Measurements from ENCODE around the gene RAB26.

Gene RAB26

DNA sequence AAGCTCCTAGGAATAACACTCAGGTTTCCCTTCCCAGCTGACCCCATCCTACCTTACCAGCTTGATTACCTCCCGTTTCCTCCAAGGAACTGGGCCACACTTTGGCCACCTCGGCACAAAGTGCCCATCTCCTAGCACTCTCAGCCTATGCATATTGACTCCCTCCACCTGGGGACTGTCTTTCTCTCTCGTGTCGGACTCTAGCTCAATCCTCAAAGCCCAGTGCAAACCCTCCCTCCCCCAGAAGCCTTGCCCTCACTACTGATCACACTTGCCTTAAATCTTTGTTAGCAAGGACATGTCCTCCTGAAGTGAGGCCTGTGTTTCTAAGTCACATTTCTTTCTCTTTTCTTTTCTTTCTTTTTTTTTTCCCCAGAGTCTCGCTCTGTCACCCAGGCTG, 2.6 kb upstream of the RAB26 start:
- DNase-seq, result no peak

DNA sequence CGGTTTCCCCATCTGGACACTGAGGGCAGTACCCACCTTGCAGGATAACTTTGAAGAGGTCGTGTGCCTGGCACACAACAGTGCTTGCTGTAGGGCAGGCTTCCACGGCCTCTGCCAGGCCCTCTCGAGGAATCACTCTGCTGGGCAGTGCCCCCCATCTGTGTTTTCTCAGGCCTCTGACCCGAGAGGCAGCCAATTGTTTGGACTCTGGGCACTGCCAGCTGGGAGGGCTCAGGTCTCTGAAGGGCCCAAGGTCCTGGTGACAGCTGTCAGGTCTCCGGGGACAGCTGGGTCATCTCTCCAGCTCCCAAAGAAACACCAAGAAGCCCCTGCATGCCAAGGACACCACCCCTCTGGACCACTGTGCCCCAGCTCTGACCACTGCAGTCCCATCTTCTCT, 1.0 kb upstream of the RAB26 start:
- DNase-seq, result no peak

DNA sequence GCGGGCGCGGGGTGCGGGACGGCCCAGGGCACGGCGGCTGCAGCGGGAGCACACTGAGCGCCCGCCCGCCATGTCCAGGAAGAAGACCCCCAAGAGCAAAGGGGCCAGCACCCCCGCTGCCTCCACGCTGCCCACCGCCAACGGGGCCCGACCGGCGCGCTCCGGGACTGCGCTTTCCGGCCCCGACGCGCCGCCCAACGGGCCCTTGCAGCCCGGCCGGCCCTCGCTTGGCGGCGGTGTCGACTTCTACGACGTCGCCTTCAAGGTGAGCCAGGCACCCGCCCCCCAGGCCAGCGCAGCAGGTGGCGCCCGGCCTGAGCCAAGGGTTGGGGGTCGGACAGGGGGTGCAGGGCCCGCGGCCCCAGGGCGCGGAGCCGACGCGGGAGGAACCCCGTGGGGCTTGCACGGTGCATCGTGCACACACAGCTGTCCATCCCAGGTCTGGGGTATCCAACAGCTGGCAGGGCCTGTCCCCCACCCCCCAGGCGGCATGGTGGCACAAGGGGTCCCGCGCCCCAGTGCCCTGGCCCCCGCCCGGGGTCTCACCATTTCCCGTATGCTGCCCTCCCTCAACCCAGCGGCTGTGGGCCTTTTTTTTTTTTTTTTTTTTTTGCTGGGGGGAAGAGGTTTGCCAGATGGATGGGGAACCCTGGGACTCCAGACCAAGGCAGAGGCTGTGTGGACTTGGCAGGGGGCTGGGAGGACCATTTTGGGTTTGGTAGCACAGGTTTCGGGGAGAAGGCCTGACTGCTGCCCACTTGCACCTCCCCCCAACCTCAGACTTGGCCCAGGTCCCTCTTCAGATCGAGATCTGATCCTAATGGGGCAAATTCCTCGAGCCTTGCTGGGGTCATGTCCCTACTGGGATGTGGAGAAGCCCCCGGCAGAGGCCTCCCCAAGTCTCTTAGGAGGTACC, 547 bp downstream of the RAB26 start:
- no peak for DNase-seq

DNA sequence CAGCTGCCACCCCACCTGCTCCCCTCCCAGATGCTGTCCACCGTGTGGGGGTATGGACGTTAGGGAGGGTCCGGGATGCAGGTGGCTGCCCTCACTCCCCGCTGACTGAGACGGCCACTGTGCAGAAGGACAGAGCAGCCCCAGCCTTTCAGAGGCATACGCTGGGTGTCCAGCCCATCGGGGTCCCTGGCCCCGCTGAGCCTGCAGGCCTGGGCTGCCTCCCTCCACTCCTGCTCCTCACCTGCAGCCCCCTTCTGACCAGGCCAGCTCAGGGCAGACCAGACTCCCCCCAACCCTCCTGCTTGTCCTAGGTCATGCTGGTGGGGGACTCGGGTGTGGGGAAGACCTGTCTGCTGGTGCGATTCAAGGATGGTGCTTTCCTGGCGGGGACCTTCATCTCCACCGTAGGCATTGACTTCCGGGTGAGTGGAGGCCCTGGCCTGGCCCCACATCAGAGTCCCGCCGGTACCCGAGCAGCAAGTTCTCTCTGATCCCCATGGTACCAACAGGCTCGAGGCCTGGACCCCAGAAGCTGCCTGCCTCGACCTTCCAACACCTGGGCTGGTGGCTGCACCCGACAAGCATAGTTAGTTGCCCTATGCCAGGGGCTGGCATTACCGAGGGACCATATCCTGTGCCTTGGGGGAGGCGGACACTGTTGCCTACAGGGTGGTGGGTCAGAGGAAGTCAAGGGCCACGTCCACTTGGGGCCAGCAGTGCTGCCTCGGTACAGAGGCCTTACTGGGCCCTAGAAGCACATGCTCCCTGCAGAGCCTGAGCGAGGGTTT, 1.4 kb downstream of the RAB26 start:
- DNase-seq, result no peak

DNA sequence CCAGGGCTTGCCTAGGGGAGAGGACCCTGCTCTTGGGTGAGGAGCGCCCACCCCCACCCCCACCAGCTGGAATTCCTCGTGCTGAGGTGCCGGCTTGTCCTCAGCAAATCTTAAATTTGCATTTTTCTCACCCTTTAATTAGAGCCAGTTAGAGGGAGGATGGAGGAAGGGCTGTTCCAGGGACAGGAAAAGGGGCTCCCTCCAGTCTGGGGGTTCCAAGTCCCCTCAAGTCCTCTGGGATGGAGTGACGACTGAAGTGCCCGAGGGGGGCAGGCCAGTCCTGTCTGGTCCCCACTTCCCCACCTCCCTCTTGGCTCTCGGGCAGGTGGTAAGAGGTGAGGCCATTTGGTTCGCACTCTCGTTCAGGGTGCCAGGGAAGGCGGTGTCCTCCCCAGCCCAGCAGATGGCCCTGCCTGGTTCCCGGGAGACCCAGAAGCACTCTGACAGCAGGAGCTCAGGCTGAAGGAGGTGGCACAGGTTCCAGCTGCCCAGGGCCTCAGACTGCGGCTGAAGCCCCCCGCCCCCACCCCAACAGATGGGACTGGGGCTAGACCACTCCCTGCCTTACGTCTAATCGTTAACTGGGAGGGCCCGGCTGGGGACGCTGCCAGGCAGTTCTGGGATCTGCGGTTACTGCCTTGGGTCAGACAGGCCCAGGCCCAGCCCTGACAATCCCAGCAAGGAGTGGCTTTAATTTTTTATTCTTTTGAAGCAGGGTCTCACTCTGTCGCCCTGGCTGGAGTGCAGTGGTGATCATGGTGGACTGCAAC, 2.2 kb downstream of the RAB26 start:
- DNase-seq, result no peak

DNA sequence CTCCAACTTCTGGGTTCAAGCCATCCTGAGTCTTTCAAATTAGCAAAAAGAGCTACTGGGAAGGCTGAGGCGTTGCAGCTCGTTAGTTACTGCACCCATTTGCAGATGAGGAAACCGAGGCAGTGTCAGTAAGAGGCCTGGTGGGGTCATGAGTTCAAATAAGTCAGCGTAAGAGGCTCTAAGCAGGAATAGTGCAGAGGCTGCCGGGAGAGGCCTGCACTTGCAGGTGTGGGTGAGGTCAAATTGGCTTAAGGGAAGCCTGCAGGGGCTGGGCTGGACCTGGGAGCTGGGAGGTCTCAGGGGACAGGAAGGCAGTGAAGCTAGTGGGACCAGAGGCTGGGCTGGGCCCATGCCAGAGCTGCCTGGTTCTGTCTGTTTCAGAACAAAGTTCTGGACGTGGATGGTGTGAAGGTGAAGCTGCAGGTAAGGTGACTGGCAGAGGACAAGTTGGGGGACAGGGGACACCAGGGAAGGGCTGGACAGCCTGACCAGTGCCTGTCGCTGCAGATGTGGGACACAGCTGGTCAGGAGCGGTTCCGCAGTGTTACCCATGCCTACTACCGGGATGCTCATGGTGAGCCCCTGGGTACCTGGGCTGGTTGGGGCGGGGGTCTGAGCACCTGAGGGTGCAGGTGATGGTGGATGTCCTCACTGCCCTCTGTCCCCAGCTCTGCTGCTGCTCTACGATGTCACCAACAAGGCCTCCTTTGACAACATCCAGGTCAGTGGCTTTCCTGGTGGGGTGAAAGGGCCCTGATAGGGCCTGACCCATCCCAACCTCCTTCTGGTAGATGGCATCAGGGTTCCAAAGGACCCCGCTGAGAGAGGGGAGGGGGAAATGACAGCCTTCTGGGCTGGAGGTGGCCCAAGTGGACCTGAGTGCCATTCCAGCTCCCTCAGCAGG, 3.0 kb downstream of the RAB26 start:
- DNase-seq, result no peak

DNA sequence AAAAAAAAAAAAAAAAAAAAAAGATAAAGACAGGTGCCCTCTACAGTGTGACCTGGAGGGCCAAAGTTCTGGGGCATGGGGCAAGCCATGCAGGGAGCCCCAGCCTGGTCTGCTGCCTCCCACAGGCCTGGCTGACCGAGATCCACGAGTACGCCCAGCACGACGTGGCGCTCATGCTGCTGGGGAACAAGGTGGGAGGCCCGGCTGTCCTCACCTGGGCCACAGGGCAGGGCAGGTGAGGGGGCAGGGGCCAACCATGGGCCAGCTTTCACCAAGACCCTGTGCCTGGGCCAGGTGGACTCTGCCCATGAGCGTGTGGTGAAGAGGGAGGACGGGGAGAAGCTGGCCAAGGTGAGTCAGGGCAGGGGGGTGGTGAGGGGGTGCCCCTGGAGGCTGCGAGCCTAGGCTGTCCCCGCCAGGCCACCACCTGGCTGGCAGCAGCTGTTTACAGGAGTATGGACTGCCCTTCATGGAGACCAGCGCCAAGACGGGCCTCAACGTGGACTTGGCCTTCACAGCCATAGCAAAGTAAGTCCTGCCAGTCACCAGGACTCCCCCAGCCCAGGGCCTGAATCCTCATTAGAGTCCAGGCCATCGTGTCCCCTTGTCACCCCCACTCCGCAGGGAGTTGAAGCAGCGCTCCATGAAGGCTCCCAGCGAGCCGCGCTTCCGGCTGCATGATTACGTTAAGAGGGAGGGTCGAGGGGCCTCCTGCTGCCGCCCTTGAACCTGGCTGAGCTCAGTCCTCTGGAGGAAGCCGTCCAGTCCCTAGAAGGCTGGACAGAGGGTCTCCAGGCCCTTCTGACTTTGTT, 4.5 kb downstream of the RAB26 start:
- no peak for DNase-seq

DNA sequence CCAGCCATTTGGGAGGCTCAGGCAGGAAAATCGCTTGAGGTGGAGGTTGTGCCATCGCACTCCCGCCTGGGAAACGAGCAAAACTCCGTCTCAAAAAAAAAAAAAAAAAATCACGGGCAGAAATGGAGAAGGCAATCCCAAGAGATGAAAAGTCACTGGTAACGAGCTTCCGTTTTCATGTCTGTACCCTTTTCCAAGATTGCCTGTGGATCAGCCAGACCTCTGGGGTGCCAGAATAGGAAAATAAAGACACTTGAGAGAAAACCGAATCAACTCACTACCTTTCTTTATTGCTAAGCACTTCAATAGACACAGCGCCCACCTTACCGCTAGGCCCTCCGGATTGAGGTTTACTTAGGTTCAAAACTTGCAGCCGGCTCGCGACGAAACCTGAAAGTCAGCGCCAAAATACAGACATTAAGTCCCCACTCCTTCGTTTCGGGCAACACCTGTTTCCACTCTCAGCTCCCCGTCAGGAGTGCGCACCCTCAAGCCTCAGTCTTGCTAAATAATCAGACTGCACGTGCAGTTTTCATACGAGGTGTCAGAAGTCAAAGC, 6.2 kb downstream of the RAB26 start:
- DNase-seq, result no peak

DNA sequence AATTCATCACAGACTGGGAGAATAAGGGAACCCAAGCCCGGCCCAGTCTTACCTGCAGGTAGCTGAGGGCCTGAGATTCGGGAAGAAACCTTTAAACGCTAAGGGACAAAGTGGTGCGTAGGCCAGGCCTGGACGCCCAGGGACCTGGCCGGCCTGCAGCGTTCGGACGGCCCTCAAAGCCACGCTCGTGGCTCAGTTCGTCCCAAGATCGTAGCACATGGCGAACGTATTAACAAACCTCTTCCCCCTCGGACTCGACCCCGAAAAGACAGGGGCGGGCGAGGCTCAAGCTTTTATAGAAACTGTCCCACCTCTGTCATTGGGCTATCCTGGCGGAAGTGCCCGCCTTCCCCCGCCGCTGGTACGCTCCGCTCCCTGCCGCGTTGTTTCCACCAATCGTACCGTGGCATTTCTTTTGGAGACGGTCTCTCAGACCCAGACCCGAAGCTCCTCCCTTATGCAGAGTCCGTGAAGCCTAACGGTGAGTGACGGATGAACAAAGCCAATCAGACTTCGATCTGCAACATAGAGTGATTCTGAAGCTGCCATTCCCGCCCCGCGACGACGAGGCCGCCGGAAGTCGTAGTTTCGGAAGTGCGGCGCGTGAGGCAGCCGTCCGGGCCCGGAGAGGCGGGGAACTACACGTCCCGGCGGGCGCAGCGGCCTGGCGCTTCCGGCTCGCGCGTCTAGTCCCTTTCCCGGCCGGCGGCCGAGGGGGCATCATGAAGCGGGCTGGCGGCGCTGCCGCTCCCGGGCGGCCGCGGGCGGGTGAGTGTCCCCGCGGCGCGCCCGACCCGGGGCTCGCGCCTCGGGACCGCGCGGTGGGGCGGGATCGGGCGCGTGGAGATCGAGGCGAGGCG, 6.9 kb downstream of the RAB26 start, which contains the start of gene TRAF7:
TRAF7 (plus strand) TSS at position 692 of the 860 bp plus-strand sequence. CDS start 8,139 bp downstream, outside the sequence.
- peak; percentile 93 for DNase-seq

DNA sequence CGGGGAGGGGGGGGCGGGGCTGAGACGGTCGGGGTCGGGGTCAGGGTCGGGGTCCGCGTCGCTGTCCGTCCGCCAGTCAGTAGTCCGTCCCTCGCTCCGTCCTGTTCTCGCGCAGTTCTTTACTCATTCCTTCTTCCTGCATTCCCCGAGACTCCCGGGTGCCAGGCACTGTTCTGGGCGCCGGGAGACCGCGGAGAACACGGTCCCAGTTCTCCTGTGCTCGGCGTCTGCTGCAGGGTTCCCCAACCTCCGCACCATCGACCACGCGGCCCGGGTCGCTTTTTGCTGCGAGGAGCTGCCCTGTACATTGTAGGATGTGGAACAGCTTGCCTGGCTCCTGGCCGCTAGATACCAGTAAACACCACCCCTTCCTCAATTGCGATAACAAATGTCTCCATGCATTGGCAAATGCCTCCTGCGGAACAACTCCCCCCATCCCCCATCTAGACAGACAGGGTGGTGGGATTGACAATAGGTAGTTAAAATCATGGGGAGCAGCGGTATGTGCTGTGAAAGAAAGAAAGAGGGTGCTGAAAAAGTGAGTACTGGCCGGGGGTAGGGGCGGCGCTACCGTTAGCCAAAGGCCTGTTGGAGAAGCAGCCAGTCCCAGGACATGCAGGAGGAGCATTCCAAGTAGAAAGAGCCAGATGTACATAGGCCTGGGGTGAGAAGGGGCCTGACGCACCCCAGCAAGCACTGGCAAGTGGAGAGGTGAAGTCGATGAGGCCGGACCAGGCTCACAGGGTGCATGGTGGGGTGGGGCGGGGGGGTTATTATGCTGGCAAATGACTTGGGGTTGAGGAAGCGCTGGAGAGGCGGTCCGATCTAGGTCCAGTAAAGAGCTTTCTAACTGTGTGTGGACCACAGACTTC, 7.8 kb downstream of the RAB26 start:
- no peak for DNase-seq

DNA sequence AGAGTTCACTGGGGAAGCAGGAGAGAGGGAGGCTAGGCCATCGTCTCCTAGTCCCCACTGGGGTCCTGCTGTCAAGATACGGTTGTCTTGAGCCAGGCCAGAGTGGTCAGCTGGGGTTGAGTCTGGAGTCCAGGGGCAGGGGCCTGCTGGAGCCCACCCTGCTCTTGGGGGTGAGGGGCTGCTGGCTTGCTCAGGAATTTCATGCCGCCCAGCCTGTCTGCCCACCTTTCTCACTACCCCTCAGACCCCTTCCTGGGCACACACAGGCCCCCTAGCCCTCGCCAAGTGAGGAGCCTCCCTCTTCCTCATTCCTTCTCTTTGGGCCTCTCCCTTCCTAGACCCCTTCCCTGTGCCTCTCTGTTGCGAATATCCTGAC, 8.4 kb downstream of the RAB26 start:
- DNase-seq, result no peak

DNA sequence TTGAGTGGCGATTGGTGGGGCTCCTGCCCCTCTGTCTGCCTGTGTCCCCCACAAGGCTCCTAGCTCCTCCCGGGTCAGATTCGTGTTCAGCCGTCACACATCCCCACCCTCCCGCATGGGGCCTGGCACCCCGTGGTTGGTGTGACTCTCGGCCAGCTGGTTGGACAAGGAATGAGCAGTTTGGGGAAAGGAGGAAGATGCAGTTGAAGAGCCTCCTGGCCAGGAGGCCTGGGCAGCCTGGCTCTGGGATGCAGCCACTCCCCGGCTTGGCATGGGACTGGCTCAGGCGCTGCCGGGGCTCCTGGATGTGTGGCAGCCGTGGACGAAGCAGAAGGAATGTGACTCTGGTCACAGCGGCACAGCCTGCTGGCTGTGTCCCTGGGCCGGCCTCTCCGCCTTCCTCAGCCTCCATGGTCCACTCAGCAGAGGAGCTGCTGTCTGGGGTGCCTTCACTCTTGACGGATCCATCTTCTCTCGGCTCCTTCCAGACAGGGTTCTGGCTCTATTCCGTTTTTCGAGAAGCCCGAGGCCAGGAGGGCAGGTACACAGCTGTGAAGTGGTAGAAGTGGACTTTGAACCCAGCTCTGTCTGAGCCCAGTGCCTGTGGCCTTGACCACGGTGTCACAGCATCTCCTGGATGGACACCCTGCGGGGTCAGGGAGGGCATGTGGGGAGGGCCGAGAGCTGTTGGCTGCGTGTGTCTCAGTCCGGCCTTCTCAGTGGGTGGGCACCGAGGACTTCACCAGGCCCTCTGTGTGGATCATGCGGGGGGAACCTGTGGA, 9.2 kb downstream of the RAB26 start:
- DNase-seq, result no peak

DNA sequence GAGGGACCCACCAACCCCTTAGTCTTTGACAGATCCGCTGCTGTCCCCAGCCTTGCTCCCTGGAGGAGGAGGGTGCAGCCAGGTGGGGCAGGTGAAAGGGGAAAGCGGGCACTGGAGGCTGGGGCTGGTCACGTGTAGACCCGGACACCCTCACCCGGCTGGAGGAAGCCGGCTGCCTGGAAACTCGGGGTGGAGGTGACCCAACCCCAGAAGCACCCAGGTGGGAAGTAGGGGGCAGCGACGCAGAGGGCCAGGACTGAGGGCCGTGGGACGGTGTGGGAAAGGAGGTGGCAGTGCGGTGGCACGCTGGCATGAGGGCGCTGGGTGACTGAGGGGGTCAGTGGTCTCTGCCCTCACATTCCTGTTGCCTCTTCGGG, 9.8 kb downstream of the RAB26 start:
- DNase-seq, result no peak

DNA sequence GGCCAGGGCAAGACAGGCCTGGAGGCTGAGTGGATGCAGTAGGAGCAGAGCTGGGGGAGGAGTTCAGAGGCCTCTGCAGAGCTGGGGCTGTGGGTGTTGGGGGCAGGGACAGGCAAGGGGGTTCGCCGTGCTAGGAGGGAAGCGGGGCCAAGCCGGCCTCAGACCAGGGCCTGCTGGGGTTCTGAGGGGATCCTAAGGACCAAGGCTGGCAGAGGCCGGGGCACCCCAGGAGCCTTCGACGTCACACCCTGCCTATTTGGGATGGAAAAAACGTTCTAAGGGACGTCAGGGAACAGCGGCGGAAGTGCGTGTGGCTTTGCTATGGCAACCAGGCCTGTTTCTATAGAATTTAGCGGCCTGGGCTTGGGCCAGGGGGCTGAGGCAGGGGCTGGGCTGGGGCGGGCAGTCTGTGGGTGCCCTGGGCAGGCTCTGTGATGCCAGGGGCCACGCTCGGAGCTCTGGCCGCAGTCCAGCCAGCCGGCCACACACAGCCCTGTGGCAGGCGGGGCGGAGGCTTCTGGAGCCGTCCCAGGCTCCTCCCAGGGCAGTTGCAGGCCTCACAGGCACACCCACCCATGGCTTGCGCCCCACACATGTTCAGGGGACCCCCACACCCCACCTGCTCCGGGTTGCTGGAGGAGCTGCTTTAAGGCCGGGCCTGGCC, 10.9 kb downstream of the RAB26 start:
- no peak for DNase-seq

DNA sequence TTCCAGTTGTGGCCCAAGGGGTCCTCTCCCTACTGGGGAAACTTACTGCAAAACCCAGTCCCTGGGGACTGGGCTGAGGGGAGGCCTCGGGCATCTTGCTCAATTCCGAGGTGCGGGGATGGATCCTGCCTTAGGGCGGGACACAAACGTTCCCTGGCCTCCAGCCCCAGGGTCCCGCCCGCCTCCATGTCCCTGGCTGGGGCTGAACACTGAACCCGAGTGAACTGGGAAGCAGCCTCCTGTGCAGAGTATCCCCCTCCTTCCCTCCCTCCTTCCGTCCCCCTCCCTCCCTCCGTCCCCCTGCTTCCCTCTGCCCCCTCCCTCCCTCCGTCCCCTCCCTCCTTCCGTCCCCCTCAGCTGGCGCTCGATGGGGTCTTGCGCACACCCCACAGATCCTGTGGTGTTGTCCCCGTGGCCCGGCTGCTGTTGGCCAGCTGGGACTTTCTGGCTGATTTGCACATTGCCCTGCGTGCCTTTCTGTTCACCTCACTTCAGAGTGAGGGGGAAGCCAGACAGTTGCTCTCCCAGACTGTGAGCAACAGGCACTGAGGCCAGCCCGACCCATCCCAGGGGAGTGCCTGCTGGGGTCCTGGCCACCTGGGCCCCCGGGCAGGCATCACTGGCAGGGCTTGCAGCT, 12.6 kb downstream of the RAB26 start:
- no peak for DNase-seq

DNA sequence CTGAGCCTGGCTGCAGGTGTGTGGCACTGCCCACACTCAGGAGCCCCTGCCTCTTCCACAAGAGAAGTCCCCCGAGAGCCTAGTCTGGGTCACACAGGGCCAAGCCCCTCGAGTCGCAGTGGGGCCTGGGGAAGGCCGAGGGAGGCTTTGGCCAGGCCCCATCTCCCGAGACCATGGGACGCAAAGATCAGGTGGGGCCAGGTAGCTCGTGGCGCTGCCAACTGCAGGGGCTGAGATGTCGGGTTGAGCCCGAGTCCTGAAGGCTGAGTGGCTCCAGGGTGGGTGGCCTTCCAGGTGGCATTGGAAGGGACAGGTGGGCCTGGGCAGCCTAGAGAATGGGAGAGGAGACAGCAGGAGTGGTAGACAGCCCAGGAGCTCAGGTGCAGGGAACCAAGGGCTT, 13.5 kb downstream of the RAB26 start:
- DNase-seq, result no peak

DNA sequence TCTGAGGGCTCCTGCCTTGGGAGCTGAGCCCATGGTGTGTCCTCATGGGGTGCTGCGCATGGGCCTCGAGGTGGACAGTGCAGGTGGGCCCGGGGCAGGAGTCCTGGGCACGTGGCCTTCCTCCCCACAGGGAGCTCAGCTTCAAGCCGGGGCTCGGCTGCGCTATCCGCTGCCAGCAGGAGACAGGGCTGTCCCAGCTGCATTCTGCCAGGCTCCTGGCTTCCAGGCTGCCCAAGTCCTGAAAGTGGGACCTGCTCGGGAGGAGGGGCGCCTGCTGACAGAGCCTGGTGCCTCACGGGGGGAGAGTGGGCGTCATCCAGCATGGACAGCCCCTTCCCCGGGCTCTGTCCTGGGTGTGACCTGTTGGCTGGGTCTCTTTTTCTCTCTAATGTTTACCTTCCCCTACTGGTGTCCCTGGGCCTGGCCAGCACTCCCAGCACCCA, 14.3 kb downstream of the RAB26 start:
- no peak for DNase-seq
